PC-9 (cell line): Measurements from ENCODE around the gene OCA2.

Source experiments
- EZH2 ChIP-seq: fragments of 200-600 bp; sonication (generic); IDR thresholded peaks from 2 replicates; pipeline ENCODE4 v1.8.0; 2017; ENCODE audit warnings: antibody characterized with exemption, low read depth
- TF ChIP-seq, protein P1 (sequence below): fragments of 200-600 bp; sonication (generic); conservative IDR thresholded peaks from 2 replicates; pipeline ENCODE4 v1.6.1; 2017; ENCODE audit warnings: mixed run types, antibody characterized with exemption, mild to moderate bottlenecking, moderate library complexity

DNA sequence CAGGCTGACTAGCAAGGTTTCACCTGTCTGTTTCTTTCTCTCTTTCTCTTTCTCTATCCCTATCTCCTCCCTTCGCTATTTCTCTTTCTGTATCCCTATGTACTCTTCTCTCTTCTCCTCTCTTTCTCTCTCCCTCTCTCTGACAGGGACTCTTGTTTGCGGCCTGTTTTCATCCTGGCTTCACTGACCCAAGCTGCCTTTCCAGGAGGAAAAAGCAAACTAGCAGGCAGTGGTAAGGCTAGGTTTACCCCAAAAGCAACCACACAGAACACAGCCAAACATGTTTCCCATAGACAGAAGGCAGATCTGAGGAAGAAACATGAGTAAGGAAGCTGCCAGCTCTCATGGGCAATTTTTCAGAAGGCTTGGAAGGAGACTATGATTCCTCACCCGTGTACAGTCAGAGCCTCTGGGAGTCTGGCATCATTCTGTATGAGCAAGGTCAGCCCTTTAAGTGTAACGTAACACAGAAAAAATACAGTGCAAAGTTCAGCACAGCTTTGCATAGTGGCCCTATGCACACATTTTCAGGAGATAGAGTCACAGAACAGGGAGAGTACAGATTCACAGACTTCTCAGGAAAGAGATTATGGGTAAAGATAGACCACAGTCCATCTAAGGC lies 61.0 kb downstream of the OCA2 start:
- TF ChIP-seq, protein P1, sequence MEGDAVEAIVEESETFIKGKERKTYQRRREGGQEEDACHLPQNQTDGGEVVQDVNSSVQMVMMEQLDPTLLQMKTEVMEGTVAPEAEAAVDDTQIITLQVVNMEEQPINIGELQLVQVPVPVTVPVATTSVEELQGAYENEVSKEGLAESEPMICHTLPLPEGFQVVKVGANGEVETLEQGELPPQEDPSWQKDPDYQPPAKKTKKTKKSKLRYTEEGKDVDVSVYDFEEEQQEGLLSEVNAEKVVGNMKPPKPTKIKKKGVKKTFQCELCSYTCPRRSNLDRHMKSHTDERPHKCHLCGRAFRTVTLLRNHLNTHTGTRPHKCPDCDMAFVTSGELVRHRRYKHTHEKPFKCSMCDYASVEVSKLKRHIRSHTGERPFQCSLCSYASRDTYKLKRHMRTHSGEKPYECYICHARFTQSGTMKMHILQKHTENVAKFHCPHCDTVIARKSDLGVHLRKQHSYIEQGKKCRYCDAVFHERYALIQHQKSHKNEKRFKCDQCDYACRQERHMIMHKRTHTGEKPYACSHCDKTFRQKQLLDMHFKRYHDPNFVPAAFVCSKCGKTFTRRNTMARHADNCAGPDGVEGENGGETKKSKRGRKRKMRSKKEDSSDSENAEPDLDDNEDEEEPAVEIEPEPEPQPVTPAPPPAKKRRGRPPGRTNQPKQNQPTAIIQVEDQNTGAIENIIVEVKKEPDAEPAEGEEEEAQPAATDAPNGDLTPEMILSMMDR = no peak
- no peak for TF ChIP-seq EZH2
